Ascending aorta (tissue), 2 donors: ENCODE data around the gene DCAF16. TPM values are rescaled to one million over a fixed set of nuclear protein-coding genes. Genes with fewer than 3 reads are reported as not detected.

Experiments used
- DNase-seq, 2 donors: peaks; one replicate each; pipeline ENCODE4 v3.0.0-alpha.2; 2019; ENCODE audit warnings: low spot score in 2 of 2
- H3K27ac ChIP-seq, 2 donors: fragments of 200-600 bp; sonication (generic); one replicate each; pipeline ENCODE4 v1.5.1; 2016 to 2017; ENCODE audit warnings: mild to moderate bottlenecking in 1 of 2
- H3K27me3 ChIP-seq: fragments of 200-600 bp; sonication (generic); one replicate; pipeline ENCODE4 v1.5.1; 2017
- H3K36me3 ChIP-seq, 2 donors: fragments of 200-600 bp; sonication (generic); one replicate each; pipeline ENCODE4 v1.5.1; 2016
- H3K4me1 ChIP-seq, 2 donors: fragments of 200-600 bp; sonication (generic); one replicate each; pipeline ENCODE4 v1.5.1; 2016 to 2017; ENCODE audit warnings: mild to moderate bottlenecking in 1 of 2
- H3K4me3 ChIP-seq, 2 donors: fragments of 200-600 bp; sonication (generic); one replicate each; pipeline ENCODE4 v1.5.1; 2016 to 2017; ENCODE audit warnings: mild to moderate bottlenecking in 1 of 2
- H3K9me3 ChIP-seq, 2 donors: fragments of 200-600 bp; sonication (generic); one replicate each; pipeline ENCODE4 v1.5.1; 2016
- CTCF ChIP-seq, 3 experiments: fragments of 200-600 bp in 2 of 3; fragments of 450-650 bp in 1 of 3; sonication (generic) in 2 of 3; IDR thresholded peaks; one replicate each; pipeline ENCODE4 v1.5.1; 2016 to 2019; ENCODE audit warnings: antibody characterized with exemption in 3 of 3, mild to moderate bottlenecking in 1 of 3, moderate library complexity in 1 of 3
- intact Hi-C: fragments of 100-400 bp; cut with DNase I; formaldehyde crosslinking; loops from one replicate; pipeline ENCODE4 v1.15.1; 2023
- total RNA-seq: library from RNA; depleted of rRNA; stranded (reverse); fragments of >200 nt; gene quantifications from one replicate; pipeline ENCODE4 v1.1.0, GENCODE V29; 2016

Gene DCAF16
- total RNA-seq, 1 donor from 2014 or later = 7.9 TPM

GRCh38 chr4:17797808-17798207 is 12.7 kb downstream of the DCAF16 start:
- no peak overlapping the region for H3K4me3 ChIP-seq
- H3K4me1 ChIP-seq = no peaks in the 10 kb centered on the region
- H3K27me3 ChIP-seq = no peaks in the 10 kb centered on the region
- no peak overlapping the region for H3K27ac ChIP-seq
- intact Hi-C loops = no loop called here
- TF ChIP-seq CTCF (IDR thresholded peaks at IDR 0.05) = no peak
- DNase-seq = no peak
- H3K36me3 ChIP-seq = peaks cover 0 to 8% of the 10 kb centered on the region in 2 donors
- no peaks in the 10 kb centered on the region for H3K9me3 ChIP-seq

- TF ChIP-seq CTCF (IDR thresholded peaks at IDR 0.05) = no peak
- Histone ChIP-seq H3K9me3 (no peaks in the 10 kb centered on the region), H3K36me3 (peaks cover 0 to 4% of the 10 kb centered on the region in 2 donors), H3K27ac (no peak overlapping the region), H3K27me3 (no peaks in the 10 kb centered on the region), H3K4me1 (no peaks in the 10 kb centered on the region), H3K4me3 (no peak overlapping the region)
- no peak for DNase-seq
- intact Hi-C loops = no loop called here
These were observed 15.8 kb downstream of the DCAF16 start for GRCh38 chr4:17794730-17795129.

- Histone ChIP-seq H3K27me3 (no peaks in the 10 kb centered on the region), H3K27ac (no peak overlapping the region), H3K36me3 (peaks cover 0 to 4% of the 10 kb centered on the region in 2 donors), H3K4me3 (no peak overlapping the region), H3K9me3 (no peaks in the 10 kb centered on the region), H3K4me1 (no peaks in the 10 kb centered on the region)
- intact Hi-C loops = no loop called here
- TF ChIP-seq CTCF (IDR thresholded peaks at IDR 0.05) = no peak
- DNase-seq = no peak
These were observed 21.6 kb downstream of the DCAF16 start for GRCh38 chr4:17788956-17789355.

- Histone ChIP-seq H3K27me3 (no peaks in the 10 kb centered on the region), H3K36me3 (peaks cover 0 to 4% of the 10 kb centered on the region in 2 donors), H3K4me3 (no peak overlapping the region), H3K27ac (no peak overlapping the region), H3K4me1 (no peaks in the 10 kb centered on the region), H3K9me3 (no peaks in the 10 kb centered on the region)
- no peak for DNase-seq
- intact Hi-C loops = no loop called here
- no peak for TF ChIP-seq CTCF (IDR thresholded peaks at IDR 0.05)
These were observed 23.2 kb downstream of the DCAF16 start for GRCh38 chr4:17787315-17787714.

- no peak for TF ChIP-seq CTCF (IDR thresholded peaks at IDR 0.05)
- no peak overlapping the region for H3K4me3 ChIP-seq
- H3K27ac ChIP-seq = no peak overlapping the region
- no peaks in the 10 kb centered on the region for H3K27me3 ChIP-seq
- intact Hi-C loops = no loop called here
- H3K9me3 ChIP-seq = no peaks in the 10 kb centered on the region
- H3K36me3 ChIP-seq = peaks cover 0 to 2% of the 10 kb centered on the region in 2 donors
- H3K4me1 ChIP-seq = peaks cover 0 to 3% of the 10 kb centered on the region in 2 donors
- DNase-seq = no peak
These were observed 24.0 kb downstream of the DCAF16 start for GRCh38 chr4:17786567-17786966.

GRCh38 chr4:17785858-17786257 is 24.7 kb downstream of the DCAF16 start:
- DNase-seq = no peak
- H3K27ac ChIP-seq = no peak overlapping the region
- no peaks in the 10 kb centered on the region for H3K36me3 ChIP-seq
- H3K9me3 ChIP-seq = no peaks in the 10 kb centered on the region
- intact Hi-C loops = no loop called here
- no peak overlapping the region for H3K4me3 ChIP-seq
- peaks cover 0 to 10% of the 10 kb centered on the region in 2 donors for H3K4me1 ChIP-seq
- no peak for TF ChIP-seq CTCF (IDR thresholded peaks at IDR 0.05)
- H3K27me3 ChIP-seq = no peaks in the 10 kb centered on the region
